Measurements from ENCODE around the gene STAT6. TPM values are rescaled to one million over a fixed set of nuclear protein-coding genes. Genes with fewer than 3 reads are reported as not detected.

The STAT6 gene
- total and polyA plus RNA-seq, 2 donors = 70.2 to 236 TPM

DNA sequence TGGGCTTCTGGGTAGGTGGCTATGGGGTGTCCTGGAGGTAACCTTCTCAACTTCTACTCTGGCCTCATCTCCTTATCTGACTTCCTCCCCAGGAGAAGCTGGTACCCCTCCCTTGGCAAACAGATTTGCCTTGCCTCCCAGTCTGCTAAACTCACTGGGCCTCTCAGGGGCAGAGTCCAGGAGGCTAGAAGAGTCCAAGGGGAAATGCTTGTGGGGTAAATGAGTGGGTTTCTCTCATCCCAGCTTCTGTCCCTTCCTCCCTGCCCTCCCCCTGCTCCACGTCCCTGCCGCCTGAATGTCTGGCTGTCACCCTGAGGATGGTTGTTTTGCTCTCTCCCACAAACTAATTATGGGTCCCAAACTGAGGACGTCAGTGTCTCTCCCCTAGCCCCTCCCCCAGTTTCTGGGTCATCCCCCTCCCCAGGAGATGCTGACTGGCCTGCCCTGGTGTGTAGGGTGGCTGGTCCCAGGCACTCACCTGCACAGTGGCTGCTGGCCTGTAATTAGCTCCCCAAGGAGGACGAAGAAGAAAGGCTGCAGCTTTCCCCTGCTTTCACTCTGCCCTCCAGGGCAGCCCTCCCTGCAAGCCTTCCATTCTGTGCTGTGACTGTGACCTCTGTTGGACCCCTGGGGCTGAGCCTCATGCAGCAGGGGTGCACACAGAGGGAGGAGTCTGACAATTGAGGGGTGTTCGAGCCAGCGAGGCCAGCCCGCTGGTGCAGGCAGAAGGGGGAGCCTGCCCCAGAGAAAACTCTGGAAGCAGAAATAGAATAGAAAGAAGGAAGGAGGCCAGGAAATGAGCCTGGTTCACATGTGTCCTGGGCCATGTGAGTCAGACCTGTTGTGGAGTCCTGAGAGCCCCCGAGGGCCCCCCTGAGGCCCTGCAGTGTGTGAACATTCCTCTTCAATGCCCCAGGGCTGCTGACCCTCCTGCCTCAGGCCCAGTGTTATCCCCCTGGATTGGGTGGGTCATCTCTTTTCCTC is 36.1 kb upstream of the STAT6 start, which contains the start of gene LRP1-AS:
LRP1-AS (minus strand) TSS at position 659 of the 984 bp plus-strand sequence.
- 76% methylated on average over 8 of the region's 8 CpGs for WGBS
- peaks cover 0 to 2% of the 10 kb centered on the region in 2 donors for H3K27me3 ChIP-seq (ENCODE audit: control insufficient read depth in 2 of 2, insufficient read depth in 1 of 2, low read length in 1 of 2)
- no peaks in the 10 kb centered on the region for H3K9me3 ChIP-seq (ENCODE audit: control insufficient read depth in 2 of 2, insufficient read depth in 1 of 2, low read length in 1 of 2)
- peaks cover 10 to 16% of the 10 kb centered on the region in 2 donors for H3K4me1 ChIP-seq (ENCODE audit: control insufficient read depth in 2 of 2, insufficient read depth in 2 of 2, low read length in 2 of 2)
- peaks cover 0 to 4% of the 10 kb centered on the region in 2 donors for H3K36me3 ChIP-seq (ENCODE audit: control insufficient read depth in 2 of 2, insufficient read depth in 2 of 2, low read length in 1 of 2)
- no peak within 1 kb of the TSS for H3K27ac ChIP-seq (ENCODE audit: low read depth in 1 of 2, low read length in 1 of 2)
- no peak within 1 kb of the TSS for H3K4me3 ChIP-seq (ENCODE audit: low read length in 2 of 2)
- DNase-seq (ENCODE audit: low read depth in 6 of 9, low spot score in 9 of 9) = no peak

- Histone ChIP-seq H3K4me3 (ENCODE audit: low read length in 2 of 2) (no peak overlapping the region), H3K27me3 (ENCODE audit: control insufficient read depth in 2 of 2, insufficient read depth in 1 of 2, low read length in 1 of 2) (peaks cover 0 to 2% of the 10 kb centered on the region in 2 donors), H3K27ac (ENCODE audit: low read depth in 1 of 2, low read length in 1 of 2) (no peak overlapping the region), H3K36me3 (ENCODE audit: control insufficient read depth in 2 of 2, insufficient read depth in 2 of 2, low read length in 1 of 2) (peaks cover 0 to 4% of the 10 kb centered on the region in 2 donors), H3K4me1 (ENCODE audit: control insufficient read depth in 2 of 2, insufficient read depth in 2 of 2, low read length in 2 of 2) (peaks cover 10 to 18% of the 10 kb centered on the region in 2 donors), H3K9me3 (ENCODE audit: control insufficient read depth in 2 of 2, insufficient read depth in 1 of 2, low read length in 1 of 2) (no peaks in the 10 kb centered on the region)
- DNase-seq (ENCODE audit: low read depth in 6 of 9, low spot score in 9 of 9) = no peak
- 86% methylated on average over 2 of the region's 2 CpGs for WGBS
These were observed 34.9 kb upstream of the STAT6 start for GRCh38 chr12:57146092-57146491.

DNA sequence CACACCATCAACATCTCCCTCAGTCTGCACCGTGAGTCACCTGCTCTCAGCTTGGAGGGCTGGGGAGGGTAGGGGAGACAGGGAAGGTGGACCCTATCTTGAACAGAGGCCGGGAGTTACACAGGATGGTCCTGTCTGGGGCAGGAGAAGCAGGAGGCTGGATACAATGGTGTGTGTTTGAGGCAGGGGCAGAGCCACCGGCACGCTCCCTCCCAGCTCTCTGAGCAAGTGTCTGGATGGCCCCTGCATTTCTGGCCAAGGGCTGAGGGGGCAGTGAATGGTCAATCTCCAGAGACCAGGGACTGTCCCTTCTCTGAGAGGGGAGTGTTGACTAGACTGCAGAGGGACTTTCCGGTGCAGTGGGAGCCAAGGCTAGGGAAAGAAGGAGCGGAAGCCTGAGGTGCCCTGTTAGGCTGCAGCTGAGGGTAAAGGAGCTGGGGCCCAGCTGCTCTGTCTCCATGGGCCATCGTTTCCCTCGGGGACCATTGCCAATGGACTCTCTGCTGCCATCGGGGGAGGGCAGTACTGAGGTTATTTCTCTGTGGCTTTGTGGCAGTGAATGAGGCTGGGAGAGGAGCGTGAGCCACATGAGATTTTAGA is 34.4 kb upstream of the STAT6 start:
- H3K4me3 ChIP-seq (ENCODE audit: low read length in 2 of 2) = no peak overlapping the region
- DNase-seq (ENCODE audit: low read depth in 6 of 9, low spot score in 9 of 9) = no peak
- H3K4me1 ChIP-seq (ENCODE audit: control insufficient read depth in 2 of 2, insufficient read depth in 2 of 2, low read length in 2 of 2) = peaks cover 10 to 18% of the 10 kb centered on the region in 2 donors
- H3K36me3 ChIP-seq (ENCODE audit: control insufficient read depth in 2 of 2, insufficient read depth in 2 of 2, low read length in 1 of 2) = peaks cover 0 to 4% of the 10 kb centered on the region in 2 donors
- 95% methylated on average over 10 of the region's 10 CpGs for WGBS
- peaks cover 0 to 2% of the 10 kb centered on the region in 2 donors for H3K27me3 ChIP-seq (ENCODE audit: control insufficient read depth in 2 of 2, insufficient read depth in 1 of 2, low read length in 1 of 2)
- no peaks in the 10 kb centered on the region for H3K9me3 ChIP-seq (ENCODE audit: control insufficient read depth in 2 of 2, insufficient read depth in 1 of 2, low read length in 1 of 2)
- H3K27ac ChIP-seq (ENCODE audit: low read depth in 1 of 2, low read length in 1 of 2) = no peak overlapping the region

DNA sequence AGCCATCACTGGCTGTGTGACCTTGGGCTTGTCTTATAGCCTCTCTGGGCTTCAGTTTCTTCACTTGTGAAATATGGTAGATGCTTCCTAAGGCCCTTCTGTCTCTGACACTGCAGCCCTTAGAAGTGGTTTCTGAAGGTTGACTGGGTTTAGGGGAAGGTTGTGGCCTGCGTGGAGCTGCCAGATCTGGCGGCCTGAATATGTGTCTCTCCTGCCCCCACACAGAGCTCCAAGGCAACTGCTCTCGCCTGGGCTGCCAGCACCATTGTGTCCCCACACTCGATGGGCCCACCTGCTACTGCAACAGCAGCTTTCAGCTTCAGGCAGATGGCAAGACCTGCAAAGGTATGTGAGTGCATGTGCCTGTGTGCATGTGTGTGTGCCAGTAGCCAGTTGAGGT is 32.3 kb upstream of the STAT6 start:
- H3K27ac ChIP-seq (ENCODE audit: low read depth in 1 of 2, low read length in 1 of 2) = no peak overlapping the region
- no peaks in the 10 kb centered on the region for H3K9me3 ChIP-seq (ENCODE audit: control insufficient read depth in 2 of 2, insufficient read depth in 1 of 2, low read length in 1 of 2)
- no peak overlapping the region for H3K4me3 ChIP-seq (ENCODE audit: low read length in 2 of 2)
- peaks cover 0 to 2% of the 10 kb centered on the region in 2 donors for H3K27me3 ChIP-seq (ENCODE audit: control insufficient read depth in 2 of 2, insufficient read depth in 1 of 2, low read length in 1 of 2)
- 17% methylated on average over 4 of the region's 4 CpGs for WGBS
- peak in 4 of 9 donors; percentile 26 to 68 (median 37) for DNase-seq (ENCODE audit: low read depth in 6 of 9, low spot score in 9 of 9)
- H3K4me1 ChIP-seq (ENCODE audit: control insufficient read depth in 2 of 2, insufficient read depth in 2 of 2, low read length in 2 of 2) = peaks cover 10 to 18% of the 10 kb centered on the region in 2 donors
- peaks cover 0 to 4% of the 10 kb centered on the region in 2 donors for H3K36me3 ChIP-seq (ENCODE audit: control insufficient read depth in 2 of 2, insufficient read depth in 2 of 2, low read length in 1 of 2)

GRCh38 chr12:57142727-57143126 is 31.6 kb upstream of the STAT6 start:
- Histone ChIP-seq H3K27me3 (ENCODE audit: control insufficient read depth in 2 of 2, insufficient read depth in 1 of 2, low read length in 1 of 2) (peaks cover 0 to 2% of the 10 kb centered on the region in 2 donors), H3K4me3 (ENCODE audit: low read length in 2 of 2) (no peak overlapping the region), H3K36me3 (ENCODE audit: control insufficient read depth in 2 of 2, insufficient read depth in 2 of 2, low read length in 1 of 2) (peaks cover 0 to 4% of the 10 kb centered on the region in 2 donors), H3K9me3 (ENCODE audit: control insufficient read depth in 2 of 2, insufficient read depth in 1 of 2, low read length in 1 of 2) (no peaks in the 10 kb centered on the region), H3K4me1 (ENCODE audit: control insufficient read depth in 2 of 2, insufficient read depth in 2 of 2, low read length in 2 of 2) (peaks cover 10 to 18% of the 10 kb centered on the region in 2 donors), H3K27ac (ENCODE audit: low read depth in 1 of 2, low read length in 1 of 2) (no peak overlapping the region)
- DNase-seq (ENCODE audit: low read depth in 6 of 9, low spot score in 9 of 9) = no peak
- 97% methylated on average over 7 of the region's 7 CpGs for WGBS

- Histone ChIP-seq H3K27me3 (ENCODE audit: control insufficient read depth in 2 of 2, insufficient read depth in 1 of 2, low read length in 1 of 2) (no peaks in the 10 kb centered on the region), H3K27ac (ENCODE audit: low read depth in 1 of 2, low read length in 1 of 2) (no peak overlapping the region), H3K9me3 (ENCODE audit: control insufficient read depth in 2 of 2, insufficient read depth in 1 of 2, low read length in 1 of 2) (no peaks in the 10 kb centered on the region), H3K4me3 (ENCODE audit: low read length in 2 of 2) (no peak overlapping the region), H3K36me3 (ENCODE audit: control insufficient read depth in 2 of 2, insufficient read depth in 2 of 2, low read length in 1 of 2) (peaks cover 0 to 4% of the 10 kb centered on the region in 2 donors), H3K4me1 (ENCODE audit: control insufficient read depth in 2 of 2, insufficient read depth in 2 of 2, low read length in 2 of 2) (peaks cover 10 to 18% of the 10 kb centered on the region in 2 donors)
- no peak for DNase-seq (ENCODE audit: low read depth in 6 of 9, low spot score in 9 of 9)
- 97% methylated on average over 9 of the region's 9 CpGs for WGBS
These were observed 31.0 kb upstream of the STAT6 start for GRCh38 chr12:57142121-57142520.

DNA sequence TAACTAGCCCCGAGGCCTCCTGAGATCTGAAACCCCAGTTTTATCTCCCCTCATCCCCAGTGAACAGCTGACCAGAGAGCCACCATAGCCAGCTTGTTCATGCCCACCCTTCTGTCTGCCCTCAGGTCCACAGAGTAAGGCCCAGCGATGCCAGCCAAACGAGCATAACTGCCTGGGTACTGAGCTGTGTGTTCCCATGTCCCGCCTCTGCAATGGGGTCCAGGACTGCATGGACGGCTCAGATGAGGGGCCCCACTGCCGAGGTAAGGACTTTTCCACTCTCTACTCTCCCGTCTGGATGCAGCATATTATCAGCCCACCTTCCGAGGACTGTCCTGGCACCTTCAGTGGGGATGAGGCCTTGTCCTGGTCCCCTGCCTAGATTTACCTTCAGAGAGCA is 30.1 kb upstream of the STAT6 start:
- 97% methylated on average over 8 of the region's 8 CpGs for WGBS
- peaks cover 10 to 18% of the 10 kb centered on the region in 2 donors for H3K4me1 ChIP-seq (ENCODE audit: control insufficient read depth in 2 of 2, insufficient read depth in 2 of 2, low read length in 2 of 2)
- no peak overlapping the region for H3K27ac ChIP-seq (ENCODE audit: low read depth in 1 of 2, low read length in 1 of 2)
- no peaks in the 10 kb centered on the region for H3K9me3 ChIP-seq (ENCODE audit: control insufficient read depth in 2 of 2, insufficient read depth in 1 of 2, low read length in 1 of 2)
- no peak overlapping the region for H3K4me3 ChIP-seq (ENCODE audit: low read length in 2 of 2)
- no peaks in the 10 kb centered on the region for H3K27me3 ChIP-seq (ENCODE audit: control insufficient read depth in 2 of 2, insufficient read depth in 1 of 2, low read length in 1 of 2)
- DNase-seq (ENCODE audit: low read depth in 6 of 9, low spot score in 9 of 9) = no peak
- H3K36me3 ChIP-seq (ENCODE audit: control insufficient read depth in 2 of 2, insufficient read depth in 2 of 2, low read length in 1 of 2) = peaks cover 0 to 4% of the 10 kb centered on the region in 2 donors

DNA sequence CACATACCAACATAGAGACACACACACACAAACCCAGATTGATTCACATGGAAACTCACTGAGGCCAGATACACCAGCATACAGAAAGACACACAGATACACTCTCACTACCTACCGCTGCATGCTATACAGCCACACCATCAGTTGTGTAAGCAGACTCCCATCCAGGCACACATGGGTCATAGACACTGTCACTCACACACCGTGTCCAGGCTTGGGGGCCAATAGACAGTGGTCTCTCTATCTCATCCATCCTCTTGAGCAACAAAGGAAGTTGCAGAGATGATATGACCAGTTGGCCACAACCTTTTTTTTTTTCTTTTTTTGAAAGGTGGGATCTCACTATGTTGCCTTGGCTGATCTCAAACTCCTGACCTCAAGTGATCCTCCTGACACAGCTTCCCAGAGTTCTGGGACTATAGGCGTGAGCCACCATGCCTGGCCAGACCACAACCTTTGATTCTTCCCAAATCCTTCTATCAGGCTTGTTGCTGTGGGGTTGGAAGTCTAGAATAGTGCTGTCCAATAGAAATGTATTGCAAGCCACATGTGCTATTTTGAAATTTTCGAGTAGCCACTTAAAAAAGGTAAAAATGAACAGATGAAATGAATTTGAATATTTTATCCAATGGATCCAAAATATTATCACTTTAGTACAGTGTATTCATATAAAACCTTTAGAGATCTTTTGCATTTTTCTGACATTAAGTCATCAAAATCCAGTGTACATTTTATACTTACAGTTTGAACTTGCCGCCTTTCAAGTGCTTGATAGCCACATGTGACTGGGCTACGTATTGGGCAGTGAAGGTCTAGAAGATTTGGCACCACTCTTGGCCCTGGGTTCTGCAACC is 28.9 kb upstream of the STAT6 start:
- peaks cover 10 to 18% of the 10 kb centered on the region in 2 donors for H3K4me1 ChIP-seq (ENCODE audit: control insufficient read depth in 2 of 2, insufficient read depth in 2 of 2, low read length in 2 of 2)
- H3K36me3 ChIP-seq (ENCODE audit: control insufficient read depth in 2 of 2, insufficient read depth in 2 of 2, low read length in 1 of 2) = peaks cover 0 to 2% of the 10 kb centered on the region in 2 donors
- 96% methylated on average over 6 of the region's 6 CpGs for WGBS
- no peaks in the 10 kb centered on the region for H3K9me3 ChIP-seq (ENCODE audit: control insufficient read depth in 2 of 2, insufficient read depth in 1 of 2, low read length in 1 of 2)
- no peaks in the 10 kb centered on the region for H3K27me3 ChIP-seq (ENCODE audit: control insufficient read depth in 2 of 2, insufficient read depth in 1 of 2, low read length in 1 of 2)
- no peak overlapping the region for H3K4me3 ChIP-seq (ENCODE audit: low read length in 2 of 2)
- no peak for DNase-seq (ENCODE audit: low read depth in 6 of 9, low spot score in 9 of 9)
- peak overlapping the region in 1 of 2 donors; percentile 20 for H3K27ac ChIP-seq (ENCODE audit: low read depth in 1 of 2, low read length in 1 of 2)

Measured in thymus (tissue), 11 donors.